ENCODE data around the gene TSPAN33.
"Not testable (repeated sequence)": the region's sequence is repeated elsewhere in the genome, so short reads cannot be mapped to it uniquely, and the experiment has no call there.

TSPAN33 gene

DNA sequence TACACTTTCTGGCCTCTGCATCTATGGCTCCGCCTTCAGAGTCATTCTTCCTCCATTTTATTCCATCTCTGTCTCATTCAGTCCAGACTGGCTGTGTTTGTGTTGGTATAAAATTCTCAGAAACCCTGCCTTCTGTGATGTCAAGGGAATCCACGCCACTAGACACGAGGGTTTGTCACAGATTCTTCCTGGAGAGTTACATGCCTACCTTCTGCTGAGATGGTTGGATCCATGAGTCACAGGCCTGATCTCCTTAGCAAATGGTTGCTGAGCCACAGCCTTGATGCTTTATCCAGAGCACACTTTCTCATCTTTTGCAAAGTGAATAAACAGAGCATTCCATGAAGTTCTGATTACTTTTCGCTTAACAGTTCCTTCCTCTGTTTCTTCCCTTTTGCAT, 35.9 kb upstream of the TSPAN33 start:
- no peak overlapping the region for H3K4me3 ChIP-seq (ENCODE audit: control insufficient read depth, low read depth, low read length)
- DNase-seq (ENCODE audit: low read depth), result no peak
- TF ChIP-seq, protein P1, sequence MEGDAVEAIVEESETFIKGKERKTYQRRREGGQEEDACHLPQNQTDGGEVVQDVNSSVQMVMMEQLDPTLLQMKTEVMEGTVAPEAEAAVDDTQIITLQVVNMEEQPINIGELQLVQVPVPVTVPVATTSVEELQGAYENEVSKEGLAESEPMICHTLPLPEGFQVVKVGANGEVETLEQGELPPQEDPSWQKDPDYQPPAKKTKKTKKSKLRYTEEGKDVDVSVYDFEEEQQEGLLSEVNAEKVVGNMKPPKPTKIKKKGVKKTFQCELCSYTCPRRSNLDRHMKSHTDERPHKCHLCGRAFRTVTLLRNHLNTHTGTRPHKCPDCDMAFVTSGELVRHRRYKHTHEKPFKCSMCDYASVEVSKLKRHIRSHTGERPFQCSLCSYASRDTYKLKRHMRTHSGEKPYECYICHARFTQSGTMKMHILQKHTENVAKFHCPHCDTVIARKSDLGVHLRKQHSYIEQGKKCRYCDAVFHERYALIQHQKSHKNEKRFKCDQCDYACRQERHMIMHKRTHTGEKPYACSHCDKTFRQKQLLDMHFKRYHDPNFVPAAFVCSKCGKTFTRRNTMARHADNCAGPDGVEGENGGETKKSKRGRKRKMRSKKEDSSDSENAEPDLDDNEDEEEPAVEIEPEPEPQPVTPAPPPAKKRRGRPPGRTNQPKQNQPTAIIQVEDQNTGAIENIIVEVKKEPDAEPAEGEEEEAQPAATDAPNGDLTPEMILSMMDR (conservative IDR thresholded peaks at IDR 0.05; ENCODE audit: control insufficient read depth, insufficient read depth, low read depth, low read length), result no peak

DNA sequence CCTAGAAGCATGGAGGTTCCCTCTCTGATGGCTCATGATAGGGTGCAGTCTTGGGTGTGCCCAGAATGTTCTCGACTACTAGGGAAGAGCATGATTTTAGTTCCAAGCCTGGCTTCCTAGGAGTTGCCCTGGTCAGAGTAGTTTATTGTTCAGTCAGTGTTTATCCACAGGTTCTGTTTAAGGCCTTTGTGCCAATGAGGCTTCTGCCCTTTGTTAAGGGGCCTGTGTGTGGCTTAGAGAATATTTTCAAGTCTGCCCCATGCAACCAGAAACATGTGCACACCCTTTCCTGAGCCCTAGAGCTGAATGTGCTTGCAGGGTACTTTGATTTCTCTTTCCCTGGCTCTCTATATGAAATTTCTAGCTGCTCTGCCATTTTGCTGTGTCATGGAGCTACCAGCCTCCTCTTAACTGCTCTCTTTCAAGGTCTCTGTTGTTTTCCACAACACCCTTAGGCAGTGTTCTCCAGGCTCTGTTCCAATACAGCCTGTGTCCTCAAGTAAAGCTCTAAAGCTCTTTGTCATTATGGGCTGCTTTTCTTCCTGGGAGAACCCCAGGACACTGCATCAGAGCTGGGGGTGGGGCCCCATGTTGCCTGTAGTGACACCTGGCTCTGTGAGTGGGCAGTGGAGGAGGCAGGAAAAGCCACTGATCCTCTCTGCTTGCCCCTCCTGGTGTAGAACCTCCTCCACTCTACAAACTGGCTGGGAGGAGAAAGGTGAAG, 34.1 kb upstream of the TSPAN33 start:
- TF ChIP-seq, protein P1 (conservative IDR thresholded peaks at IDR 0.05; ENCODE audit: control insufficient read depth, insufficient read depth, low read depth, low read length), result no peak
- DNase-seq (ENCODE audit: low read depth), result no peak
- H3K4me3 ChIP-seq (ENCODE audit: control insufficient read depth, low read depth, low read length), result no peak overlapping the region

DNA sequence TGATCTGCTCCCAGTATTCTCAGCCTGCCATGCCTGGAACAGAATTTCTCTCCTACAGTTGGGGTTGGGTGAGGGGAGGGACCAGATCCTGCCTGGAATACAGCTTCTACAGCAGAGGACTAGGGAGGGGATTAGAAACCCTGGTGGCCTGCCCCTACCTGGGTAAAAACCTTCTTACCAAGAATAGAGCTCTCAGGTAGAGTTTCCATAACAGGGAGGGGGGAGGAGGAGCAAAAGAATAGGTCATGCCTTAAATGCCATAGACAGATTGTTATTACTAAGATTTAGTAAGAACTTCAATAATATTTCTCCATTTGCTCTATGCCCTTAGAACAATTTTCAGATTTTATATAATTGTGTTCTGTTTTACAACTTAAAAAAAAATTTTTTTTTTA, 33.5 kb upstream of the TSPAN33 start:
- no peak for DNase-seq (ENCODE audit: low read depth)
- TF ChIP-seq, protein P1 (conservative IDR thresholded peaks at IDR 0.05; ENCODE audit: control insufficient read depth, insufficient read depth, low read depth, low read length), result no peak

DNA sequence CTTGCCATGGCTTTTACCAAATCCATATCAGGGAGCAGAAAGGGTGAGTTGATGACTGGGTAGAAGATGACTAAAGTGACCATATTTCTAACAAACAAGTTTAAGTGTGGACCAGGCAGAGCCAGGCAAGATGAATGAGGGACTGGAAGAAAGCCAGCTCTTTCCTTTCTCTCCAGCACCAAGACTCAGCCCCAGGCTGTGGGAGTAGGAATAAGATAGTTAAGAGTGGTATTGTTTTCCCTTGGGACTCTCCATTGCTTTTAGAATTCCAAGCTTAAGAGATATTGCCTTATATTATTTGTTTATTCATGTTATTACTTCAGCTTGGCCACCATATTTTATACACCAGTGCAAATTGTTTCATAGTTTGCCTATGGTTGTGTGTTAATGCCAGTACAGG, 28.8 kb upstream of the TSPAN33 start:
- DNase-seq (ENCODE audit: low read depth), result no peak
- no peak overlapping the region for H3K4me3 ChIP-seq (ENCODE audit: control insufficient read depth, low read depth, low read length)
- TF ChIP-seq, protein P1 (conservative IDR thresholded peaks at IDR 0.05; ENCODE audit: control insufficient read depth, insufficient read depth, low read depth, low read length), result no peak

More for the DNA sequence above, 33.5 kb upstream of the TSPAN33 start:
- H3K4me3 ChIP-seq (ENCODE audit: control insufficient read depth, low read depth, low read length), result no peak overlapping the region

DNA sequence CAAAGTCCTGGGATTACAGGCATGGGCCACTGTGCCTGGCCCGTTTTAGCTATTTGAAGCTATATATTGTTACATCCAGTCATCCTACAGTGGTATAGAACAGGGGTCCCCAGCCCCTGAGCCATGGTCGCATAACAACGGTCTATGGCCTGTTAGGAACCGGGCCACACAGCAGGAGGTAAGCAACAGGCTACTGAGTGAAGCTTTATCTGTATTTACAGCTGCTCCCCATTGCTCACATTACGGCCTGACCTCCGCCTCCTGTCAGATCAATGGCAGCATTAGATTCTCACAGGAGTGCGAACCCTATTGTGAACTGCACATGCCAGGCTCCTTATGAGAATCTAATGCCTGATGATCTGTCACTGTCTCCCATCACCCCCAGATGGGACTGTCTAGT, 26.3 kb upstream of the TSPAN33 start:
- TF ChIP-seq, protein P1 (conservative IDR thresholded peaks at IDR 0.05; ENCODE audit: control insufficient read depth, insufficient read depth, low read depth, low read length), result no peak
- no peak overlapping the region for H3K4me3 ChIP-seq (ENCODE audit: control insufficient read depth, low read depth, low read length)
- DNase-seq (ENCODE audit: low read depth), result no peak

DNA sequence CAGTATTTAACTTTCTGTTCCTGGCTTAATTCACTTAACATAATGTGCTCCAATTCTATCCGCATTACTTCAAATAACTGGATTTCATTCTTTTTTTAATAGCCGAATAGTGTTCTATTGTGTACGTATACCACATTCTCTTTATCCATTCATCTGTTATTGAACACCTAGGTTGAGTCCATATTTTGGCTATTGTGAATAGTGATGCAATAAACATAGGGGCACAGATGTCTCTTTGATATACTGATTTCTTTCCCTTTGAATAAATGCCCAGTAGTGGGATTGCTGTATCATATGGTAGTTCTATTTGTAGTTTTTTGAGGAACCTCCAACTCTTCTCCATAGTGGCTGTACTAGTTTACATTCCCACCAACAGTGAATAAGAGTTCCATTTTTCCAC, 25.5 kb upstream of the TSPAN33 start:
- TF ChIP-seq, protein P1 (conservative IDR thresholded peaks at IDR 0.05; ENCODE audit: control insufficient read depth, insufficient read depth, low read depth, low read length), result no peak
- no peak overlapping the region for H3K4me3 ChIP-seq (ENCODE audit: control insufficient read depth, low read depth, low read length)
- DNase-seq (ENCODE audit: low read depth), result no peak

DNA sequence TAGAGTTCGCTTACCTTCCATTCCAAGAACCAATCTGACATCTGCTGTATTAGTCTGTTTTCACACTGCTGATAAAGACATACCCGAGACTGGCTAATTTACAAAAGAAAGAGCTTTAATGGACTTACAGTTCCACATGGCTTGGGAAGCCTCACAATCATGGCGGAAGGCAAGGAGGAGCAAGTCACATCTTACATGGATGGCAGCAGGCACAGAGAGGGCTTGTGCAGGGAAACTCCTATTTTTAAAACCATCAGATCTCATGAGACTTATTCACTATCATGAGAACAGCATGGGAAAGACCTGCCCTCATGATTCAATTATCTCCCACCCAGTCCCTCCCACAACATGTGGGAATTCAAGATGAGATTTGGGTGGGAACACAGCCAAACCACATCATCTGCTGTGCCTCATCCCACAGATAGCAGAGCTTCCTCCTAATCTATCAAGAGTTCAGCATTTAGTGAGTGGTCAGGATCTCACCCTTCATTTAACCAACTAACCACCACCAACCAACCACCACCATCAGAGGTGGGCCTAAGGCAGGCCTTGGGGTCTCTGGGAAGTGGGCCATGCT, 22.9 kb upstream of the TSPAN33 start:
- not testable (repeated sequence) for DNase-seq (ENCODE audit: low read depth); H3K4me3 ChIP-seq (ENCODE audit: control insufficient read depth, low read depth, low read length)
